ENCODE results near the gene RAB7B. TPM values are rescaled to one million over a fixed set of nuclear protein-coding genes. Genes with fewer than 3 reads are reported as not detected.
"Not testable (repeated sequence)": the region's sequence is repeated elsewhere in the genome, so short reads cannot be mapped to it uniquely, and the experiment has no call there.

The RAB7B gene
- polyA plus RNA-seq, 2 of the 4 experiments (the other 2 are of a cell fraction), result 0.08 to 0.30 TPM

DNA sequence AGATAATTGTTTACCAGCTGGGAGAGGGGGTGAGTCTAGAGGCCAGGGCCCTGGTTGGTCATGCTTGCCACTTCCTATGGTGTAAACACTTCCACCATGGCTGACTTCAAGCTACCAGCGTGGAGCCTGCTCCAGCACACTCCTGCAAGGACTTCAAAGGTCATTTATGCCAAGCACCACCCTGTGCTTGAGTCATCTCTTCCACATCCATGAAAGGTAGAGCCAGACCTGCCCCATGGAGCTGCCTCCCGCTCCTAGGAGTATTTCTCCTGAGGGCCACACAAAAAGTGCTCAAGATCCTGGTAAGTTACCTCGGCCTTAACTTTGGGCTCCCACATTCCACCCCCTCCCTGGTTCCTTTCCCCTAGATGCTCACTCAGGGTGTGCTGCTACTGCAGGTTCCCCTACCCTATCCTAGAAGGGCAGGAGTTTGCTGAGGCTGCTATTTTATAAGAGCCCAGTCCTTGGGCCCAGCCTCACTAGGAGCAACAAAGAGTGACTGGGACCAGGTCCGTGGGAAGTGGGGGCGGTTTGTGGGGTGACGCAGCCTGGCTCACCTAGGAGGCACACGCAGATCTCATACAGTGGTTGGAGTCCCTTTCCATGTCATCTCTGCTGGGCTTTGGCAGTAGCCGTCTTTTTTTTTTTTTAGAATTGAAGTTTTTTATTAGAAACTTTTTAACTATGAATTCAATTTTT is 2.4 kb downstream of the RAB7B start:
- TF ChIP-seq MAFK (IDR thresholded peaks at IDR 0.05; ENCODE audit: partially characterized antibody) (peak; percentile 87), PHF8 (IDR thresholded peaks at IDR 0.05; ENCODE audit: borderline replicate concordance, low read depth) (no peak), ZC3H11A (IDR thresholded peaks at IDR 0.05) (no peak)
- no peaks in the 10 kb centered on the region for H3K9me3 ChIP-seq
- H3K4me3 ChIP-seq, result no peak overlapping the region
- CTCF ChIA-PET, result interaction anchor here (0.6 to 5.4 kb wide), 6 partner anchors 9 to 668 kb away, joined by 3 to 40 read pairs (median 4); no protein-coding TSS in a partner anchor
- peaks cover 24% of the 10 kb centered on the region for H3K4me1 ChIP-seq
- ATAC-seq (no peak), DNase-seq (ENCODE audit: low read depth in 1 of 2, low spot score in 1 of 2) (no peak), FAIRE-seq (no peak)
- no peak overlapping the region for H3K4me2 ChIP-seq
- WGBS (ENCODE audit: missing lambda C conversion rate), result 68% methylated on average over 8 of the region's 8 CpGs
- H3K27ac ChIP-seq, result peak overlapping the region in 1 of 2 experiments; percentile 61; a peak in 3 of 6 replicates
- POLR2A ChIA-PET, result no interaction called here

DNA sequence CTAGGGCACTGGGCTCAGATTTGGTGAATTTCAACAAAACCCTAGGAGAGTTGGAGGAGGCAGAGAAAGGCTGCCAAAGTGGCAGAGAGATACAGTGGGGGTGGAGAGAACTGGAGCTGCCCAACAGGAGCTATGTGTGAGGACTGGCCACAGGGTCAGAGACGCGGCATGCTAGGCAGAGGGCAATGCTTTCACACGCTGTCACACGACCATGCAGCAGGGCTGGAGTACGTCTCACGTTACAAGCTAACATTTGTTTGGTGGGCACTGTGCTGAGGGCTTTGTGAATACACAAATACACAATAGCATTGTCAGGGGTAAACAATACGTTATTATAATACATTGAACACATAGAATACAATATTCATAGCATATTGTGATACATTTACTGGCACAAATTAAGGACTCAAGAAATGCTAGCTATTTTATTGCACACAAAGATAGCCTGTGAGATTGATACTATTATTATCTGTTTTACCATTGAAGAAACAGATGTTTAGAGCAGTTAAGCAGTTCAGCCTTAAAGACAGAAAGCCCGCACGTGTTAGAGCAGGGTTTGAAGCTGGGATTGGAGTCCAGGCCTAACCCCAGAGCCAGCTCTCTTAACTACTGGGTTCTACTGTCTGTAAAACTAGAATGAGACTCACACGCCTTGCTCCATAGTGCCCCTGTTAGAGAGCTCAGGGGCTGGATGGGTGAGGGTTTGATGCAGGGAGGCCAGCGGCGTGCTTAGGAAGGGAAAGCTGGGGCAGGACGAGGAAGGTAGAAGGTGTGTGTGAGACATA is 4.5 kb downstream of the RAB7B start:
- H3K4me2 ChIP-seq, result no peak overlapping the region
- ChIA-PET CTCF (interaction anchor here (0.9 to 5.4 kb wide), 7 partner anchors 9 to 207 kb away, joined by 3 to 40 read pairs (median 8); no protein-coding TSS in a partner anchor), POLR2A (no interaction called here)
- DNase-seq (ENCODE audit: low read depth in 1 of 2, low spot score in 1 of 2), result no peak
- TF ChIP-seq RARB (CRISPR knock-in tag; IDR thresholded peaks at IDR 0.05) (no peak), ZSCAN20 (CRISPR knock-in tag; IDR thresholded peaks at IDR 0.05) (no peak), HOXA7 (CRISPR knock-in tag; IDR thresholded peaks at IDR 0.05) (no peak), ZNF302 (CRISPR knock-in tag; IDR thresholded peaks at IDR 0.05) (no peak), NR3C1 (IDR thresholded peaks at IDR 0.05) (no peak), NFE2L2 (conservative IDR thresholded peaks at IDR 0.05; ENCODE audit: low read length) (no peak), BHLHE40 (IDR thresholded peaks at IDR 0.05; ENCODE audit: low read depth, low read length) (no peak), SREBF2 (IDR thresholded peaks at IDR 0.05) (no peak), JUNB (IDR thresholded peaks at IDR 0.05) (no peak), MYC (IDR thresholded peaks at IDR 0.05; ENCODE audit: borderline replicate concordance, low read length) (no peak), ZC3H11A (IDR thresholded peaks at IDR 0.05) (no peak), RFX5 (IDR thresholded peaks at IDR 0.05) (no peak), ZFP36 (IDR thresholded peaks at IDR 0.05; ENCODE audit: borderline replicate concordance, partially characterized antibody) (no peak), FOXS1 (CRISPR knock-in tag; IDR thresholded peaks at IDR 0.05) (no peak), HOXB5 (CRISPR knock-in tag; IDR thresholded peaks at IDR 0.05) (no peak), RCOR1 (IDR thresholded peaks at IDR 0.05; ENCODE audit: low read depth, low read length) (no peak)
- TF ChIP-seq, protein P1, sequence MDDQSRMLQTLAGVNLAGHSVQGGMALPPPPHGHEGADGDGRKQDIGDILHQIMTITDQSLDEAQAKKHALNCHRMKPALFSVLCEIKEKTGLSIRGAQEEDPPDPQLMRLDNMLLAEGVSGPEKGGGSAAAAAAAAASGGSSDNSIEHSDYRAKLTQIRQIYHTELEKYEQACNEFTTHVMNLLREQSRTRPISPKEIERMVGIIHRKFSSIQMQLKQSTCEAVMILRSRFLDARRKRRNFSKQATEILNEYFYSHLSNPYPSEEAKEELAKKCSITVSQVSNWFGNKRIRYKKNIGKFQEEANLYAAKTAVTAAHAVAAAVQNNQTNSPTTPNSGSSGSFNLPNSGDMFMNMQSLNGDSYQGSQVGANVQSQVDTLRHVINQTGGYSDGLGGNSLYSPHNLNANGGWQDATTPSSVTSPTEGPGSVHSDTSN (IDR thresholded peaks at IDR 0.05), result no peak
- TF ChIP-seq, protein P2, sequence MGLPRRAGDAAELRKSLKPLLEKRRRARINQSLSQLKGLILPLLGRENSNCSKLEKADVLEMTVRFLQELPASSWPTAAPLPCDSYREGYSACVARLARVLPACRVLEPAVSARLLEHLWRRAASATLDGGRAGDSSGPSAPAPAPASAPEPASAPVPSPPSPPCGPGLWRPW (IDR thresholded peaks at IDR 0.05), result no peak
- TF ChIP-seq, protein P3, sequence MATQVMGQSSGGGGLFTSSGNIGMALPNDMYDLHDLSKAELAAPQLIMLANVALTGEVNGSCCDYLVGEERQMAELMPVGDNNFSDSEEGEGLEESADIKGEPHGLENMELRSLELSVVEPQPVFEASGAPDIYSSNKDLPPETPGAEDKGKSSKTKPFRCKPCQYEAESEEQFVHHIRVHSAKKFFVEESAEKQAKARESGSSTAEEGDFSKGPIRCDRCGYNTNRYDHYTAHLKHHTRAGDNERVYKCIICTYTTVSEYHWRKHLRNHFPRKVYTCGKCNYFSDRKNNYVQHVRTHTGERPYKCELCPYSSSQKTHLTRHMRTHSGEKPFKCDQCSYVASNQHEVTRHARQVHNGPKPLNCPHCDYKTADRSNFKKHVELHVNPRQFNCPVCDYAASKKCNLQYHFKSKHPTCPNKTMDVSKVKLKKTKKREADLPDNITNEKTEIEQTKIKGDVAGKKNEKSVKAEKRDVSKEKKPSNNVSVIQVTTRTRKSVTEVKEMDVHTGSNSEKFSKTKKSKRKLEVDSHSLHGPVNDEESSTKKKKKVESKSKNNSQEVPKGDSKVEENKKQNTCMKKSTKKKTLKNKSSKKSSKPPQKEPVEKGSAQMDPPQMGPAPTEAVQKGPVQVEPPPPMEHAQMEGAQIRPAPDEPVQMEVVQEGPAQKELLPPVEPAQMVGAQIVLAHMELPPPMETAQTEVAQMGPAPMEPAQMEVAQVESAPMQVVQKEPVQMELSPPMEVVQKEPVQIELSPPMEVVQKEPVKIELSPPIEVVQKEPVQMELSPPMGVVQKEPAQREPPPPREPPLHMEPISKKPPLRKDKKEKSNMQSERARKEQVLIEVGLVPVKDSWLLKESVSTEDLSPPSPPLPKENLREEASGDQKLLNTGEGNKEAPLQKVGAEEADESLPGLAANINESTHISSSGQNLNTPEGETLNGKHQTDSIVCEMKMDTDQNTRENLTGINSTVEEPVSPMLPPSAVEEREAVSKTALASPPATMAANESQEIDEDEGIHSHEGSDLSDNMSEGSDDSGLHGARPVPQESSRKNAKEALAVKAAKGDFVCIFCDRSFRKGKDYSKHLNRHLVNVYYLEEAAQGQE (IDR thresholded peaks at IDR 0.05), result no peak
- no peak overlapping the region for H3K4me3 ChIP-seq
- no peak for FAIRE-seq
- peaks cover 23% of the 10 kb centered on the region for H3K4me1 ChIP-seq
- no peak for ATAC-seq
- no peaks in the 10 kb centered on the region for H3K9me3 ChIP-seq
- WGBS (ENCODE audit: missing lambda C conversion rate), result 81% methylated on average over 13 of the region's 13 CpGs
- H3K27ac ChIP-seq, result no peak overlapping the region

DNA sequence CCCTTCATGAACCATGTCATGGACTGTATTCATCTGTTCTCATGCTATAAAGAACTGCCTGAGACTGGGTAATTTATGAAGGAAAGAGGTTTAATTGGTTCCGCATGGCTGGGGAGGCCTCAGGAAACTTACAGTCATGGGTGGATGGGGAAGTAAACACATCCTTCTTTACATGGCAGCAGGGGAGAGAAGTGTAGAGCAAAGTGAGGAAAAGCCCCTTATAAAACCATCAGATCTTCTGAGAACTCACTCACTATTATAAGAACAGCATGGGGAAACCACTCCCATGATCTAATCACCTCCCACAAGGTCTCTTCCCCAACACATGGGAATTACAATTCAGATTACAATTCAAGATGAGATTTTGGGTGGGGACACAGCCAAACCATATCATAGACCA is 6.6 kb downstream of the RAB7B start:
- POLR2A ChIA-PET; DNase-seq (ENCODE audit: low read depth in 1 of 2, low spot score in 1 of 2); H3K4me1 ChIP-seq; H3K4me3 ChIP-seq; H3K4me2 ChIP-seq; H3K27ac ChIP-seq; ATAC-seq; H3K9me3 ChIP-seq; FAIRE-seq: not testable (repeated sequence)
- 93% methylated on average over 1 of the region's 1 CpG for WGBS (ENCODE audit: missing lambda C conversion rate)
- CTCF ChIA-PET, result interaction anchor here (0.7 to 5.4 kb wide), 4 partner anchors 12 to 204 kb away, joined by 3 to 40 read pairs (median 8); no protein-coding TSS in a partner anchor
